Measurements from ENCODE around the gene PXDC1. TPM values are rescaled to one million over a fixed set of nuclear protein-coding genes. Genes with fewer than 3 reads are reported as not detected.

PXDC1 gene
- total and polyA plus RNA-seq, 2 experiments from 2014 or later: 1.2 to 1.8 TPM

GRCh38 chr6:3740551-3741476 lies 10.7 kb downstream of the PXDC1 start:
- Histone ChIP-seq H3K27ac (ENCODE audit: low read depth) (no peak overlapping the region), H3K36me3 (ENCODE audit: insufficient read depth) (no peaks in the 10 kb centered on the region), H3K4me1 (ENCODE audit: insufficient read depth) (peaks cover 10% of the 10 kb centered on the region), H2AFZ (no peak overlapping the region), H3K27me3 (ENCODE audit: insufficient read depth) (no peaks in the 10 kb centered on the region), H3K4me2 (no peak overlapping the region), H3K4me3 (no peak overlapping the region), H3K79me2 (replicated peaks; ENCODE audit: insufficient read depth) (no peaks in the 10 kb centered on the region), H3F3A (replicated peaks; ENCODE audit: low read depth) (no peaks in the 10 kb centered on the region), H3K9me2 (ENCODE audit: insufficient read depth) (no peaks in the 10 kb centered on the region), H4K20me1 (replicated peaks; ENCODE audit: insufficient read depth) (no peaks in the 10 kb centered on the region)
- H3K27me3 Mint-ChIP-seq (ENCODE audit: insufficient read depth, low read depth, poor library complexity): peaks cover 12% of the 10 kb centered on the region
- H3K9me3 Mint-ChIP-seq: no peaks in the 10 kb centered on the region
- no peak overlapping the region for H3K27ac Mint-ChIP-seq
- DNase-seq (ENCODE audit: low spot score): no peak
- TF ChIP-seq ZNF462 (CRISPR knock-in tag; IDR thresholded peaks at IDR 0.05): no peak
- TF ChIP-seq EZH2phosphoT487 (IDR thresholded peaks at IDR 0.05; ENCODE audit: unreplicated experiment): no peak
- TF ChIP-seq REST (IDR thresholded peaks at IDR 0.05; ENCODE audit: unreplicated experiment): no peak
- no peak for TF ChIP-seq STAT1 (IDR thresholded peaks at IDR 0.05; ENCODE audit: unreplicated experiment)
- no peak for TF ChIP-seq CREB1 (CRISPR knock-in tag; IDR thresholded peaks at IDR 0.05; ENCODE audit: low read depth)
- TF ChIP-seq CTCF (conservative IDR thresholded peaks at IDR 0.05; ENCODE audit: low read depth in 2 of 2): no peak
- TF ChIP-seq ETS1 (IDR thresholded peaks at IDR 0.05): no peak
- no peak for TF ChIP-seq POLR2AphosphoS5 (IDR thresholded peaks at IDR 0.05; ENCODE audit: low read depth)
- TF ChIP-seq NANOG (IDR thresholded peaks at IDR 0.05; ENCODE audit: borderline replicate concordance): no peak
- TF ChIP-seq ZNF114 (CRISPR knock-in tag; IDR thresholded peaks at IDR 0.05): no peak
- no peak for TF ChIP-seq JUNB (IDR thresholded peaks at IDR 0.05; ENCODE audit: unreplicated experiment)
- no peak for TF ChIP-seq EZH2 (IDR thresholded peaks at IDR 0.05; ENCODE audit: low read depth, unreplicated experiment)
- no peak for TF ChIP-seq ZNF331 (CRISPR knock-in tag; IDR thresholded peaks at IDR 0.05; ENCODE audit: low read depth)
- no peak overlapping the region for H3K4me3 Mint-ChIP-seq
- ATAC-seq: no peak
- peaks cover 5% of the 10 kb centered on the region; the same call in 1 of the 3 replicates for H3K36me3 Mint-ChIP-seq (ENCODE audit: low read depth)
- H3K4me1 Mint-ChIP-seq: peaks cover 39% of the 10 kb centered on the region
